Neural progenitor cell (in vitro differentiated cells): ENCODE data around the gene ATP11A. TPM values are rescaled to one million over a fixed set of nuclear protein-coding genes. Genes with fewer than 3 reads are reported as not detected.

Experiments used
- DNase-seq: peaks from one replicate; pipeline ENCODE4 v3.0.0-alpha.2; 2016; ENCODE audit warnings: low spot score
- H2AFZ ChIP-seq: fragments of 200-600 bp; sonication (generic); replicated peaks from 2 replicates; pipeline ENCODE4 v1.6.1; 2016; ENCODE audit warnings: antibody characterized with exemption
- H3F3A ChIP-seq: fragments of 200-600 bp; sonication (generic); 2 replicates; pipeline ENCODE4 v1.6.1; 2016; ENCODE audit warnings: antibody characterized with exemption, low read depth
- H3K27ac ChIP-seq: fragments of 200-600 bp; sonication (generic); 2 replicates; pipeline ENCODE4 v1.5.1; 2016; ENCODE audit warnings: mild to moderate bottlenecking
- H3K27me3 ChIP-seq: fragments of 200-600 bp; sonication (generic); 2 replicates; pipeline ENCODE4 v1.6.1; 2016; ENCODE audit warnings: mild to moderate bottlenecking, moderate library complexity
- H3K36me3 ChIP-seq: fragments of 200-600 bp; sonication (generic); 2 replicates; pipeline ENCODE4 v1.5.1; 2016
- H3K4me1 ChIP-seq: fragments of 200-600 bp; sonication (generic); 2 replicates; pipeline ENCODE4 v1.6.1; 2016; ENCODE audit warnings: mixed run types
- H3K4me2 ChIP-seq: fragments of 200-600 bp; sonication (generic); 2 replicates; pipeline ENCODE4 v1.6.1; 2016
- H3K4me3 ChIP-seq: fragments of 200-600 bp; sonication (generic); 2 replicates; pipeline ENCODE4 v1.5.1; 2016
- H3K79me2 ChIP-seq: fragments of 200-600 bp; sonication (generic); 2 replicates; pipeline ENCODE4 v1.6.1; 2016; ENCODE audit warnings: low read depth
- H3K9ac ChIP-seq: fragments of 200-600 bp; sonication (generic); 2 replicates; pipeline ENCODE4 v1.6.1; 2016
- H3K9me3 ChIP-seq: fragments of 200-600 bp; sonication (generic); 2 replicates; pipeline ENCODE4 v1.5.1; 2016; ENCODE audit warnings: low read depth
- H4K20me1 ChIP-seq: fragments of 200-600 bp; sonication (generic); 2 replicates; pipeline ENCODE4 v1.6.1; 2016; ENCODE audit warnings: low read depth
- H3K27ac Mint-ChIP-seq: 3 replicates; pipeline ENCODE4 v1.8.0; 2021; ENCODE audit warnings: mixed read lengths
- H3K27me3 Mint-ChIP-seq: 2 replicates; pipeline ENCODE4 v1.8.0; 2022; ENCODE audit warnings: low read depth, mild to moderate bottlenecking, inconsistent platforms, moderate library complexity, mixed read lengths; ENCODE audit not compliant: insufficient read depth
- H3K36me3 Mint-ChIP-seq: 3 replicates; pipeline ENCODE4 v1.8.0; 2021; ENCODE audit warnings: mixed read lengths
- H3K4me1 Mint-ChIP-seq: 3 replicates; pipeline ENCODE4 v1.8.0; 2021; ENCODE audit warnings: mixed read lengths
- H3K4me3 Mint-ChIP-seq: 3 replicates; pipeline ENCODE4 v1.8.0; 2021; ENCODE audit warnings: mild to moderate bottlenecking, moderate library complexity, mixed read lengths
- H3K9me3 Mint-ChIP-seq: 3 replicates; pipeline ENCODE4 v1.8.0; 2020; ENCODE audit warnings: mixed read lengths
- EZH2 ChIP-seq: fragments of 200-600 bp; sonication (generic); IDR thresholded peaks from 2 replicates; pipeline ENCODE4 v1.6.1; 2017; ENCODE audit warnings: antibody characterized with exemption, mild to moderate bottlenecking, moderate library complexity
- EZH2phosphoT487 ChIP-seq: fragments of 200-600 bp; sonication (generic); IDR thresholded peaks from 2 replicates; pipeline ENCODE4 v1.6.1; 2017; ENCODE audit warnings: antibody characterized with exemption
- total RNA-seq: library from RNA; depleted of rRNA; stranded (reverse); fragments of >200 nt; gene quantifications from 2 replicates; pipeline ENCODE4 v1.2.3, GENCODE V29; 2015; ENCODE audit warnings: low replicate concordance
- TF ChIP-seq, protein P1 (sequence below): fragments of 200-600 bp; sonication (generic); IDR thresholded peaks from 2 replicates; pipeline ENCODE4 v1.5.1; 2017; ENCODE audit warnings: antibody characterized with exemption, mild to moderate bottlenecking

ATP11A gene
- total RNA-seq, 1 donor from 2014 or later: 12.6 TPM

DNA sequence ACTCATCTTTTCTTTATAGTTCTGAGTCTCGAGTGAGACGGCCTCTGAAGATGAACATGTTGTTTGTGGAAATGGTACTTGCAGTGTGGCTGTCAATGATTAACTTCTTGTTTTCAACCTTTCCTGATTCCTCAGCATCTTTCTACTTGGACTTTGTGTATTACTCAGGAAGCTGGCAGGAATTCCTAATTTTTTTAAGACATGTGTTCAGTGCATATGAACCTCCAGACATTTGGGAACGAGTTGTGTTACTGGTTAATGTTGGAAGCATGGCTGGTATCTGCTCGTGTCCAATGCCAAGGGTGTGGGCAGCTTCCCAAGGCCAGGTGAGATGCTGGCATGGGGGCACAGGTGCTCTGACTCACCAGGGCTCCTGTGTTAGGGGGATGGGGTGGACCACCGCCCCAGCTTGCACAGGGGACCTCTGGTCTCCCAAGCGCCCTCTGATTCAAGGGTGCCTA is 218.1 kb downstream of the ATP11A start:
- Mint-ChIP-seq H3K36me3 (peaks cover 47% of the 10 kb centered on the region), H3K27me3 (no peaks in the 10 kb centered on the region), H3K9me3 (peaks cover 8% of the 10 kb centered on the region), H3K27ac (no peak overlapping the region), H3K4me1 (peaks cover 35% of the 10 kb centered on the region), H3K4me3 (no peak overlapping the region)
- Histone ChIP-seq H3K27ac (no peak overlapping the region), H3K9ac (no peak overlapping the region), H3K4me2 (no peak overlapping the region), H3K4me3 (no peak overlapping the region), H3K9me3 (no peaks in the 10 kb centered on the region), H3K27me3 (no peaks in the 10 kb centered on the region), H3K4me1 (peaks cover 53% of the 10 kb centered on the region), H3F3A (peaks cover 44% of the 10 kb centered on the region), H2AFZ (no peak overlapping the region), H3K79me2 (peaks cover 55% of the 10 kb centered on the region), H3K36me3 (no peaks in the 10 kb centered on the region), H4K20me1 (peaks cover 41% of the 10 kb centered on the region)
- DNase-seq: no peak
- no peak for TF ChIP-seq EZH2

DNA sequence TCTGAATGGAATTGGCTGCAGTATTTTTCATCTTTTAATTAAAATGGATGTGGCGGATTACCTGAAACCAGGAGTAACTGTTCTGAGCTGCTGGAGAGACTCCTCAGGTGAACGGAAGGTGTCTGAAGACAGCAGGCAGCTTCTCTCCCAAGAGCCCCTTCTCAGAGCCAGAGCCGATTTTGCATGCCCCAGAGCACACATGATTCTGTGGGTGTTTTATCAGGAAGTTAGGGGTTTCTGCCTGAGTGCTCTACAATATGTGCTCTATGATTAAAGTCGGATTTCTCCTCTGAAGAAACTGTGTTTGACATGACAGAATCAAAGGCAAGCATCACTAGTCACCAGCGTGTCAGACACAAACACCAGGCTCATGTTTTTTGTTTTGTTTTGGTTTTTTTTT is 218.5 kb downstream of the ATP11A start:
- H3K79me2 ChIP-seq: peaks cover 50% of the 10 kb centered on the region
- no peak for DNase-seq
- peaks cover 8% of the 10 kb centered on the region for H3K9me3 Mint-ChIP-seq
- no peak overlapping the region for H3K27ac Mint-ChIP-seq
- no peak overlapping the region for H3K27ac ChIP-seq
- no peaks in the 10 kb centered on the region for H3K27me3 ChIP-seq
- no peaks in the 10 kb centered on the region for H3K9me3 ChIP-seq
- peaks cover 41% of the 10 kb centered on the region for H4K20me1 ChIP-seq
- H3K4me2 ChIP-seq: no peak overlapping the region
- peaks cover 42% of the 10 kb centered on the region for H3K36me3 Mint-ChIP-seq
- H3K4me1 ChIP-seq: peaks cover 49% of the 10 kb centered on the region
- H3F3A ChIP-seq: peaks cover 40% of the 10 kb centered on the region
- no peaks in the 10 kb centered on the region for H3K27me3 Mint-ChIP-seq
- peaks cover 35% of the 10 kb centered on the region for H3K4me1 Mint-ChIP-seq
- no peak overlapping the region for H3K9ac ChIP-seq
- H2AFZ ChIP-seq: no peak overlapping the region
- no peaks in the 10 kb centered on the region for H3K36me3 ChIP-seq
- H3K4me3 Mint-ChIP-seq: no peak overlapping the region
- TF ChIP-seq EZH2: no peak
- TF ChIP-seq, protein P1, sequence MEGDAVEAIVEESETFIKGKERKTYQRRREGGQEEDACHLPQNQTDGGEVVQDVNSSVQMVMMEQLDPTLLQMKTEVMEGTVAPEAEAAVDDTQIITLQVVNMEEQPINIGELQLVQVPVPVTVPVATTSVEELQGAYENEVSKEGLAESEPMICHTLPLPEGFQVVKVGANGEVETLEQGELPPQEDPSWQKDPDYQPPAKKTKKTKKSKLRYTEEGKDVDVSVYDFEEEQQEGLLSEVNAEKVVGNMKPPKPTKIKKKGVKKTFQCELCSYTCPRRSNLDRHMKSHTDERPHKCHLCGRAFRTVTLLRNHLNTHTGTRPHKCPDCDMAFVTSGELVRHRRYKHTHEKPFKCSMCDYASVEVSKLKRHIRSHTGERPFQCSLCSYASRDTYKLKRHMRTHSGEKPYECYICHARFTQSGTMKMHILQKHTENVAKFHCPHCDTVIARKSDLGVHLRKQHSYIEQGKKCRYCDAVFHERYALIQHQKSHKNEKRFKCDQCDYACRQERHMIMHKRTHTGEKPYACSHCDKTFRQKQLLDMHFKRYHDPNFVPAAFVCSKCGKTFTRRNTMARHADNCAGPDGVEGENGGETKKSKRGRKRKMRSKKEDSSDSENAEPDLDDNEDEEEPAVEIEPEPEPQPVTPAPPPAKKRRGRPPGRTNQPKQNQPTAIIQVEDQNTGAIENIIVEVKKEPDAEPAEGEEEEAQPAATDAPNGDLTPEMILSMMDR: no peak
- TF ChIP-seq EZH2phosphoT487: no peak
- H3K4me3 ChIP-seq: no peak overlapping the region

DNA sequence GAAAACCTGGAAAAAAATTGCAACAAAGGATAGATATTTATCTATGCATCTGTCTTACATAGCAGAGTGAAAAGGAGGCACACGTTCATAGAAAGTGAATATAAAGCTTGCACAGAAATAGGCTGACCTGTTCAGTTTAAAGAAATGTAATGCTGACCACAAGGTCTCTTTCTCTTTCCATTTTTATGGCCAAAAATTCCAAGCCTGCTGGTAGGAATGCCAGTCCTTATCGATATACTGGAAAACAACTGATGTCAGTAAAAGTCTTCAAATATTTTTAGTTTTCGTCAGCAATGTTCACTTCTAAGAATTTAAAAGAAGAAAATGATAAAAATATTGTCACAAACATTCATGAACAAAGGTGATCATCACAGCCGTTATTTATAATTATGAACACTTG is 220.2 kb downstream of the ATP11A start:
- DNase-seq: no peak
- Mint-ChIP-seq H3K4me3 (no peak overlapping the region), H3K27me3 (no peaks in the 10 kb centered on the region), H3K4me1 (peaks cover 28% of the 10 kb centered on the region), H3K9me3 (peaks cover 5% of the 10 kb centered on the region), H3K36me3 (peaks cover 37% of the 10 kb centered on the region), H3K27ac (no peak overlapping the region)
- H3K27me3 ChIP-seq: no peaks in the 10 kb centered on the region
- peaks cover 27% of the 10 kb centered on the region for H4K20me1 ChIP-seq
- no peak overlapping the region for H2AFZ ChIP-seq
- no peak overlapping the region for H3K4me2 ChIP-seq
- H3K9ac ChIP-seq: no peak overlapping the region
- TF ChIP-seq EZH2phosphoT487 (no peak), EZH2 (no peak)
- TF ChIP-seq, protein P1: no peak
- peaks cover 26% of the 10 kb centered on the region for H3F3A ChIP-seq
- peaks cover 34% of the 10 kb centered on the region for H3K79me2 ChIP-seq
- H3K9me3 ChIP-seq: no peaks in the 10 kb centered on the region
- H3K27ac ChIP-seq: no peak overlapping the region
- no peak overlapping the region for H3K4me3 ChIP-seq
- H3K4me1 ChIP-seq: peaks cover 32% of the 10 kb centered on the region
- H3K36me3 ChIP-seq: no peaks in the 10 kb centered on the region

DNA sequence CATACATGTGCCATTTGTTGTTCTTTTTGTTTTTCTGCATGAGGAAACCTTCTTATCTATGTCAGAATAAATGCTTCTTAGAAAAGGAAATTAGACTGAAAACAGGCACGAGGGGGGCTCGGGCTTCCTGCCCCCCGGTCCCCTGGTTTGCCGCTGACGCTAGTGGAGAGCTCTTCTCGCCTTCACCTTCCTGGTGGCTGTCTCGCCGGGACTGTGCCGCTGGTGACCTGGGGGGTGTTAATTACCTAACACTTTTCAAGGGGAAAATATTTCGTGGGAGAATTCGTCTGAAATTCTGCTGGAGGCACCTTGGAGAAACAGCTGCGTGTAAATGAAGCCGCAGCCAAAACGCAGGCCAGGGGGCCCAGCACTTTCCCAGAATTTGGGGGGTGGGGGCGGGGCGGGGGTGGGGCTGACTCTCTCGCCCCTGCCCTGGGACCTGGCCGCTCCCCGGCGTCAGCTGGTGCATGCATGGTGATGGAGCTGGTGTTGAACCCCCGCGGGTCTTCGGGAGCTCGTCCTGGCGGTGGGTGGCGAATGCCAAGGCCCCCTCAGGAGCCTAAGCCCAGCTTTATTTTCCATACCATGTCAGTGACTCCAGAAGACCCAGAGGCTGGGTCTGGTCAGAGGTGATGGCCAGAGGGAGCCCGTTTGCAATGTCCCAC is 220.9 kb downstream of the ATP11A start:
- Histone ChIP-seq H4K20me1 (peaks cover 29% of the 10 kb centered on the region), H3F3A (peaks cover 19% of the 10 kb centered on the region), H3K9ac (no peak overlapping the region), H3K27me3 (no peaks in the 10 kb centered on the region), H3K9me3 (no peaks in the 10 kb centered on the region), H3K36me3 (no peaks in the 10 kb centered on the region), H3K79me2 (peaks cover 37% of the 10 kb centered on the region), H3K4me1 (peaks cover 25% of the 10 kb centered on the region), H3K4me3 (no peak overlapping the region), H3K27ac (no peak overlapping the region), H2AFZ (no peak overlapping the region), H3K4me2 (no peak overlapping the region)
- Mint-ChIP-seq H3K27me3 (no peaks in the 10 kb centered on the region), H3K9me3 (no peaks in the 10 kb centered on the region), H3K4me1 (peaks cover 22% of the 10 kb centered on the region), H3K4me3 (no peak overlapping the region), H3K36me3 (peaks cover 36% of the 10 kb centered on the region), H3K27ac (no peak overlapping the region)
- TF ChIP-seq, protein P1: no peak
- no peak for TF ChIP-seq EZH2
- TF ChIP-seq EZH2phosphoT487: no peak
- DNase-seq: no peak
